NOMO-1 treated with DMSO at 0.1 percent for 48 hours (cell line): Measurements from ENCODE around the gene CAMKMT.
A peak's percentile ranks its signal among the peaks of the same experiment; 100 is the strongest.

Experiments
- DNase-seq: peaks from one replicate; lab custom pipeline; 2025; ENCODE audit not compliant: unreplicated experiment; lab: John Stamatoyannopoulos, UW

The CAMKMT gene

DNA sequence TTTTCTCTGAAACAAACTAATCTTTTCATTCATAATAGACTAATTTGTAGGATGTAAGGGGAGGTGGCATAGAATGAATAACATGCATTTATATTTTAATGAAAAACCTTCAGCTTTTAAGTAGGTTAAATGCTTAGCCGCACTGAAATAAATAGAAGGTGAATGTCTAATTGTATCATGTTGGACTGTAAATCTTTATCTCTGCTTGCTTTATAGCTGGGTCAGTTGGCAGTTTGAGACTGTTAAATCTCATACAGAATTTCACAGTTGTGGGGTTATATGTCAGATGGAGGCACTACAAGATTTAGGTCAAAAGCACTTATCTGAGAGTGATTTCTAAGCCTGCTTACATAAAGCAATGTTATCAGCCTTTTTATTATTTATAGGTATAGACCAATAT, 405.0 kb downstream of the CAMKMT start:
- DNase-seq, result no peak

DNA sequence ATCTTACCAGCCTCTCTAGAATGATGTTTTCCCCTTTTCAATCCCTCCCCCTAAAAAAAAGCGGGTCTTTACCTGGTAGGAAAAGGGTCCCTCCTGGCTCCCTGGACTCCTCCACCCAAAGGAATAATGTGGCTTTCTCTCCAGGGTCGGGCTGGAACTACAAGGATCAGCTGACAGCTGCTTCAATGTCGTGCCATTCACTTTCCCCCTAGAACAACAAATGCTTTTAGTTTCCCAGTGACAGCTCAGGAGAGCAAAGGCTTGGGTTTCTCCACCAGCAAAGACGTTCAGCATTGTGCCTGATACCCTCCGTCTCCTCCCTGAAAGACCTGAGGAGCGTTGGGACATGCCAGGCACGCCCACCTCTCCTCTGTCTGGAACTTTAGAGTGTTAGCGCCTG, 405.9 kb downstream of the CAMKMT start:
- no peak for DNase-seq

DNA sequence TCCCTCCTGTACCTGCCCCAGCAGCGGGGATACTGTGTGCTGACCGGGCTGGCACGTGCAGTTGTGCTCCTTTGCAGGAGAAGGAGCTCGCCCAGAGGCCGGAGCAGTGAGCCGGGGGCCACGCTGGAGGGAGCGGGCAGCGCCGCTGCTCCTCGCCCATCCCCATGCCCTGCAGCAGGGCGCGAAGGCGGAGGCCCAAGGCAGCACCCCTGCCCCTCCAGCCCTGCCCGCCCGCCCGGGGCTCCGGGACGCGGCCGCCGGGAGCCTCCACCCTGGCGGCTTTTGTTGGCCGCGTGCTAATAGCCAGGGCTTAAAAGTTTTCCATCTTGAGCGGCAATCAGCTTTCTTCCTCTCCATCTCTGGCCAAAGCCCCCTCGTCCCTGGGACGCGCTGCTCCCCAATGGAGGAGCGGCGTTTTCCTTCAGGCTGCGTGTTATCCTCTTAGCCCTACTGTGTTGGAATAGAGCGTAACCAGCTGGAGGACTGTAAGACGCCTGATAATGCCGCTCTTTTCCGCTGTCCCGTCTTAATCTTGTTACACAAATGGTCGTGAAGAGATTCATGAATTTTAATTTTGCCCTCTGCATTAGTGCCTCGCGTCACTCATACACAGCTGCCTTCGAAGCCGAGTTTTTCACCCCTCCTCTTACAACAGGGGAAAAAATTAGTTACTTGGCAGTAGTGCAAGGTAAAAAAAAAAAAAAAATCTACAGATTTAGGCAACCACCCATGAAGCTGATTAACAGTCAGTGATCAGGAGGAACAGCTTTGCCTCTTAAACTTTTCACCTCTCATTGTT, 406.9 kb downstream of the CAMKMT start:
- DNase-seq, result no peak

DNA sequence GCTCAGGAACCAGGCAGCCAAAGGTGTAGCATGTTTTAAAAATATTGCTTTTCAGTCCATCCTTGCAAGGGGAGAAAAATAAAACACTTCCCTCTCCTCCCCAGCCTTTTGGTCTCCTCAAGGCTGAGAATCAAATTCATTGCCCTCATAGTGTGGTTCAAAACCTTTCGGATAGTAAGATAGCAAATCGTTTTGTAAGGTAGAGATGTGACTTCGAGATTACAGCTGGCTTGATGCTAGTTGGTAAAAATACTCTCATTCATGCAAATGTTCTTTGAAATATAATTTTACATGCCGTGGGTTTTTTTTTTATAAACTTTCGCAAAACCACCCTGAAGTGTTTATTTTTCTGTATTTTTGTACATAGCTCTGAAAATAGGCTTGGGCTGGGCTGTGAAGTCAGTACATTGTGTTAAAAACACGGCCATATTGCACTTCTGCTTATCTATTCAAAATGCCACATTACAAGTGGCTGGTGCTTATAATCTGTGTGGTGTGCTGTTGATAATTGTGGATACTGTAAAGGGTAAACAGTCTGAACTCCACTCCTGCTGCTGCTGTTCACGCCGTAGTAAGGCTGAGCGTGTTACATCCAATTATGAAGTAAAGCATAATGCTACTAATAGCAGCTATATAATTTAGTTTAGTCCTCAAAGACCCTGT, 407.7 kb downstream of the CAMKMT start:
- no peak for DNase-seq

DNA sequence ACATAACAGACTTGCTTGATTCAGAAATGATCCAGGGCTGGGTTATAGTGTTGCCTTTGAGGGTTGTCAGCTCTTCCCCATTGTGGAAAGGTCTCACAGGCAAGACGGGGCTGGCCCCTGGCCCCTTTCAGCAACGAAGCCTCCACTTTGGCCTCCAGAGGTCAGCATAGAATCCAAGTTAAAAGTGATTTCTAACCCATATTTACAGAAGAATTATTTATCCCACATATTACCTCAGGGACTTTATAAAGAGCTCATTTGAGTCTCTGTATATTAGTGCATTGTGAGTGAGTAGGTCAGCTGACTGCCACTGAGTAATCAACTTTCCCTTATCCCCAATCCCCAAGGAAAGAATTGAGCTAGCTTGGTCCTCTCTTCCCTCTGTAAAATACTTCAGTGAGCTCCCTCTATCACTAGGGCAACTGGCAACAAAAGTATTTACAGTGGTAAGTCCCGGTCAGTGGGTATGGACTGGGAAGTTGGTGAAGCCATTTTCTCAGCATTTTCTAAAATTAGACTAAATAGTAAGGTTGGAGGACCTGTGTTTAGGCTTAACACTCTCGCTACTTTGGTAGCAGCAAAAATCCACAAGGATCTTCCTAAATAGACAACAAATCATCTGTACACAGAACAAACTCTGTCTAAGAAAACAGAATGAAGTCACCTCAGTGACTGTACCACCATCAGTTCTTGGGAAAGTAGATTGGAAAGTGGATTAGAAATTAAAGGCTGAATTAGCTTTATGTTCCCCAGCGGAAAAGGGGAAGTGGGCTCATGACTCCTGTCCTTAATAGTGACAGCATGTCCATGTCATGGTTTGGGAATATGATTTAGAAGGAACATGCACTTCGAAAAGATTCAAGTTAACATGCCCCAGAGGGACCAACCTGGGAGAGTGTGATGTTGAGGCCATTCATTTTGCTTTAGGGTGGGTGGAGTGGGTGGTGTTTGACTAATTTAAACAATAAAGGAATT, 408.8 kb downstream of the CAMKMT start:
- DNase-seq, result no peak

DNA sequence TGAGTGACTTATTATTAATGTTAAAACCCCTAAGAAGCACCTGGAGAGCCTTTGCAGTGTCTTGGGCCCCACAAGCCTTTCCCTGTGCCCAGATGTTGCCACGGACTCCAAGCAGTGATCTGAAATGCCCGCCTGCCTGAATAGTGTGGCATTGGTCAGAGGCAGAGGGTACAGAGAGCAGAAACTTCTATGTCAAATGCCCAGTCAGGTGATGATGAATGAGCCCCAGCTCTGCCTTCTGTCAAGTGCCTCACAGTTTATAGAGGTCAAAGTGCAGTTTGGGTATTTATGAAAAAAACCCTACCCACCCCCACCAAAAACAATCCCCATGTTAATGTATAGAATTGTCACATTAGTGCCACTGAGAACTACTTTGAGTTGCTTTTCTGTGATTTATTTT, 409.8 kb downstream of the CAMKMT start:
- no peak for DNase-seq

DNA sequence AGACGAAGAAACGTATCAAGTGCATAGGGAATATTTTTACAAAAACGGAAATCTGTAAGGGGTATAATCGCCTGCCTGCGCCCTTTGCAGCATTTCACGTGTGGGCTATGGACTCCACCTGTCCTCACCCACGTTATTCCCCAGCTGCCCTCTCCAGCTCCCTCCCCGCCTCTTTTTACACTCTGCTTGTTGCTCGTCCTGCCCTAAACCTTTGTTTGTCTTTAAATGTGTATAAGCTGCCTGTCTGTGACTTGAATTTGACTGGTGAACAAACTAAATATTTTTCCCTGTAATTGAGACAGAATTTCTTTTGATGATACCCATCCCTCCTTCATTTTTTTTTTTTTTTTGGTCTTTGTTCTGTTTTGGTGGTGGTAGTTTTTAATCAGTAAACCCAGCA, 410.4 kb downstream of the CAMKMT start:
- no peak for DNase-seq

DNA sequence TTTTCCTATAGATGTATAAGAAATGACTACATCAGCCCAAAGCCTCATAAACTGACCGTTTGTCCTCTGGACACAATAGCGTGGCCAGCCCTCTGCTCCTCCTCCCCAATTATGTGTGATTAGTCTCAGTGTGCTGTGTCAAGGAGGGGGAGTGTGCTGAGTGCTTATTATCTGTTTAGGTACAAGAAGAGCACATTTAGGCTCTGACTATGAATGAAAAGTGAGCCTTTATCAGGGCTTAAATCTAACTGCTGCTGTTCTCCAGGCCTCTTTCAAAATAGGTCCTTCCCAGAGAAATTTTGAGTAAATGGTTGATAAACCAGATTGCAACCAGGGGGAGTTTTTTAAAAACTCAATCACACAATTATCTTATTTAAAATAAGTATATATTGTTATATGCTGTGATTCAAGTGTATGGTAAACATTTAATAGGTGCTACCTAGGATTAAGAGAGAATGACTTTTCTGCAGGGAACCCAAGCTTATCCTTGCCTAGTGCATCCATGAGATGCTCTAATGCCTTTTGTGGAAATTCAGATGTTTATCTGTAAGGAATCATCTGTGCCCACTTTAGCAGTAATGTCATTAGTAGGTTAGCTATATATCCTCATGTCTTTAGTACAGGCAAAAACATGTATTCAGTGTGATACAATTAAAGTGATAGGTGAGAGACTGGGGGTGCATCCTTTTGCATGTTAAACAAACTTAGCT, 411.1 kb downstream of the CAMKMT start:
- DNase-seq, result no peak

DNA sequence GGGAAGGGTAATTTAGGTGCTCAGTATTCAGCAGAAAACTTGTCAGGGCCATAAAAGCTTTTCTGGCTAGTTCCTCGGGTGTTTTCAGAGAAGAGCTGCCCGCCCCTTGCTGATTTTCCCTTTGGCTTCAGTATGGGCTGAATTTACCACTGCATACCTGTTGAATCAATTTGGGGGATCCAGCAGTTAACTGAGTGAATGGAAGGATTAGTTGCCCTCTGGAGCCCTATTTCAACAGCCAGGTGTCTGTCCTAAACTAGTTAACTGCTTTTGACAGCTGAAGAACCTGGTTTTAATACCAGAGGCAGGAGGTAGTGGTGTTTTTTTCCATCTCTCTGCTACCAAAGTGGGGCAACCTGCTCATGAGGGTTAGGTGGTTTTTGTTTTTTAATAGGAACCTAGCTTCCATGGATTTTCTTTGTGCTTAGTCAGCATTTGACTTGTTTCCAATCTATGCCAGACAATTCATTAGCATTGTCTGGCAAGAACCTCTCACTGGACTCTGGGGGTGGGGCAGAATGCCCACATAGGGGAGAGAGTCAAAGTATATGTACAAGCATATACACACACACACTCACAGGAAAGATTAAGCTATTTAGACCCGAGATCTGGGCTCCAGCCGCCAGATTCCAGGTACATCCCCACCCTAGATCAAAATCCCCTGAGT, 413.2 kb downstream of the CAMKMT start:
- no peak for DNase-seq

DNA sequence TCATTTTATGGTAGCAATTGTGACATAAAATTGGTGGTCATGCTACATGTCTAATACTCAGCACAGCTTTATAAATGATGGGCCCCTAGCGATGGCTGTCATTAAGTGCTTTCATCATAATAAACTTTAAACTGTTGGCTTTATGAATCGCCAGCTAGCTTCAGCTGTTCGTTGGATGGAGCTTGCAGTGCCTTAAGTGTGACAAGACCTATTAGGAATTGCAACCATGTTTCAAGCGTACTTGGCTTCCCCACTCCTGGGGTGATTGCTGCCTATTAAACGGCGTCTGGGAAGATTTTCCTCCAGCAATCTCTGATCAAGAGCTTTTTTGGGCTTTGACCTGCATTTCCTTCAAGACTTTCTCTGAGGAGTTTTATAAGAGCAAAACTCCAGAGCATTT, 415.3 kb downstream of the CAMKMT start:
- DNase-seq, result no peak

DNA sequence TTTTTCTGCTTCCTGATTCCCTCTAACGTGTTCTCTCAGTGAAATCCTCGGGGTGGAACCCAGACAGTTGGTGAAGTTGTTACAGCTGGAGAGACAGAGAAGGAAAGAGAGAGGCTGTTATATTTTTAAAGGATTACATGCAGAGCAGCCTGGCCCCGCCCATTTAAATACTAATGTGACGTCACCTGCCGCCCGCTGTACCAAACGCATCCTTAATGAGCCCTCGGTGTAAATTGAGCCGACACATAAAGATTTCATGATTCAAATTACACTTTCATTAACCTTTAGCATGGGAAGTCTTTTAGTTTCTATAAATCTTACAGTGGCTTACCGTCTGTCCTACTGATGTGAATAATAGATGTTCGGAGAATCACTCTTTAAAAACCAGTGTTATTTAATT, 415.8 kb downstream of the CAMKMT start:
- peak; percentile 35 for DNase-seq

DNA sequence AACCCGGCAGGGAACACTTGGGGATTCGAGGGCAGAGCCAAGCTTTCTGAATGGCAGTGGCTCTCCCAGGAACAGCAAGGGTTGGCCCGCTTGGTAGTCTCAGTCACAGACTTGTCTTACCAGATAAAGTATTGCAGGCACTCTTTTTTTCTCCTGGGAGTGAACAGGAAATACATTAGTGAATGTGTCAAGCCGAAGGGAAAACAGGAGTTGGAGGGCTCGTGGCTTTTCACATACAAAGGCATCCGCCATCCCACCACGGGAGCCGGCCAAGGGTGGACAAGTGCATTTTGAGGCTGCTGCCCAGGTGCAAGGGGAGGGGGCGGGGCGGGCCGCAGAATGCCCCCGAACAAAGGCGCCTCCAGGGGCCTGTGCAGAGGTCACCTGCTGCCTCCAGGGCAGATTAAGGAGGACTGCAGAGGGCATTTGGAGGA, 416.5 kb downstream of the CAMKMT start:
- no peak for DNase-seq

DNA sequence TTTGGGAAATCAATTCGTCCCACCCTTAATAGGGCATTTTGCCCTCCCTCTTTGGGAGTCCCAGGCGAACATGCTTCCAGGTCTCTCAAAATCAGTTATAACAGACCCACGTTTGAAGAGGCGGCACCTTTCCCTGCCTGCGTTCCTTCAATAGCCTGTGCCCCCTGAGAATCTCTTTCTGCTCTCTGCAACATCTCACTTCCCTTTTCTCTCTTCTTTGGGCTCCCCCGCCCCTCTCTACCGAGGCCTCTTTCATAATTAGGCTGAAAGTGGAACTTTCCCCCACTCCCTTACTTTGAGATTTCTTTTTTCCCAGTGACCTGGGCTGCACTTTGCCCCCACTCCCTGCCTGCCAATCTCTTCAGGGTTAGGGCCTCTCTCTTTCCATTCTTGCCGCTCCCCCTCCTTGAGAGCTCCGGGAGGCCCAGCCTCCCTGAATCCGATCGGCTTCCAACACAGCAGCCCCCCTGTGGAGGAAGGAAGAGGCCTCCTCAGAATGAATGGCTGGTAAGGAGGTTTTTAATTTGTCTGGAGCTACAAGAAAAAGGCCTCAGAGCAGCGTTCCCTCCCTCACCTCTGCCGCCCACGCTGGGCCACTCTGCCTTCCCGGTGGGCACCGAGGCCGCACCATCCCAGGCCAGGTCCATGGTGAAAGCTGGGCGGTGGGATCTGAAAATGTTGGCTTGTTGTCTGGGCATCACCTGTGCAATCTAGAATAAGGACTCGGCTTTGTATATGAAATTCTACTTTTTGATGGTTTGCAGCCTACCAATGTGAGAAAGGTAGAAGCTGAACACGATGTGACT, 417.1 kb downstream of the CAMKMT start:
- DNase-seq, result peak; percentile 94

DNA sequence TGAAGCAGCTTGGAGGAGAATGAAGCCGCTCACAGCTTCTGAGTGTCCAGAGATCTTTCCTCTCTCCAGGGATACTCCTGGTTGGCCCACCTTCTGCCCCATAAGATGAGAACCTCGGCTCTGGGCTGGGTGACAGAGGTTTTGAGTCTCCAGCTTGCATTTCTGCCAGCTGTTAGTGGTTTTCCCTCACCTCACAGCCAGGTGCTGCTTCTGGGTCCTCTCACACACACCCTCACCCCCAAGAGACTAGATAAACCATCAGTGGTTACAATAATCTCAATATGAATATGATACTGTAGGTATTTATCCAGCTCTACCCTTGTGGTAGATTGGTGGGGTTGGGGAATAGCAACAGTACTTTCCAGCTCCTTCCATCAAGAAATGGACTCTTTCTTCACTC, 418.0 kb downstream of the CAMKMT start:
- no peak for DNase-seq

DNA sequence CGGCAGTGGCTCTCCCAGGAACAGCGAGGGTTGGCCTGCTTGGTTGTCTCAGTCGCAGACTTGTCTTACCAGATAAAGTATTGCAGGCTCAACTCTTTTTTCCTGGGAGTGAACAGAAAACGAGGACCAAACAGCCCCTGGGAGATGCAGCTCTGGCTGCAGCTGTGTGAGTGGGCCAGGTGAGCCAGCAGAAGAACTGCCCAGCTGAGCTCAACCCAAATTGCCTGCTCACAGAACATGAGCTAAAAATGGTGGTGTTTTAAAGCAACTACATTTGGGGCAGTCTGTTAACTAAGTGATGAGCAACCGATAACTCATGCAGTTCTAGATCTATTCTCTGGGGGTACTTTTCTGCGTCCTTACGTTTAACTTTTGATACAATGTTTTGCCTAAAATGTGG, 418.7 kb downstream of the CAMKMT start:
- DNase-seq, result no peak

DNA sequence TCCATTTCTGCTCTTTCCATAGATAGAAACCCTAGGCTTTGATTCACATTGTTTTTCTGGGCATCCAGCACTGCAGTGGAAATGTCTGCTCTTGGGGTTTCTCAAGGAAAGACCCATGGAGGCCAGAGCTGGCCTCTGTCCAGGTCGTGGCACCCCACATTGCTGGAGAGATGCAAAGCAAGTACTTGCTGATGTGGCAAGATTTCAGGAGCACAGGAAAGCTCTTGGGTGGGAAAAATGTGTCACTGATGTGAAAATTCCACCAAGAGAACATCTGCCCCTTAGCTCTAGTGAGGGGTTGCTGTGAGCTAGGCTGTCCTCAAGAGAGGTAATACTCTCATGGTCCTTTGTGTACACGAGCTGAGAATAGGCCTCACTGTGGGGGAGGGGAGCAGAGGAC, 423.7 kb downstream of the CAMKMT start:
- no peak for DNase-seq

DNA sequence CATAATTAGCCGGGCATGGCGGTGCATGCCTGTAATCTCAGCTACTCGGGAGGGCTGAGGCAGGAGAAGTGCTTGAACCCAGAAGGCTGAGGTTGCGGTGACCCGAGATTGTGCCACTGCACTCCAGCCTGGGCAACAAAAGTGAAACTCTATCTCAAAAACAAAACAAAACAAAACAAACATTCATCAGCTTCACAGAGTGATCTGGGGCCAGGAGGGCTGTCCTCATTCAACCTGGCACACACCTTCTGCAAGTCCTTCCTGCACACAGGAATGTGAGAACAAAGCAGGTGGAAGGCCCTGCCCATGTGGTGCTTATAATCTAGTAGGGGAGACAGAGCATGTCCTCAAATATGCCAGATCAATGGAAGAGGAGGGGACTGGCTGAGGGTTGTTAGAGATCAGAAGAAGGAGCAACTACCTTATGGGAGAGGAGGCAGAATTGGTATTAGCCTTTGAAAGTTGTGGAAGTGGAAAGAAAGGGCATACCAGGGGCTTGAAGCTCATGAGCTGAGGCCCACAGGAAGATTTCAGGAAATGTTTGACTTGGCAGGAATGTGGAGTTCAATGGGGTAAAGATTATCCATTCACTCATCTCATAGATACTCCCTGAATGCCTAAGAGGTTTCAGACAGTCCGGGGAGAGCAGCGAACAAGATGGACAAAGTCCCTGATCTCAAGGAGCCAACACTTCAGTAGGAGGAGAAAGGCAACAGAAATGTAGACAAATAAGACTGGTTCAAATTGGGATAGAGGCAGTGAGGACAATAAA, 424.5 kb downstream of the CAMKMT start:
- DNase-seq, result no peak

DNA sequence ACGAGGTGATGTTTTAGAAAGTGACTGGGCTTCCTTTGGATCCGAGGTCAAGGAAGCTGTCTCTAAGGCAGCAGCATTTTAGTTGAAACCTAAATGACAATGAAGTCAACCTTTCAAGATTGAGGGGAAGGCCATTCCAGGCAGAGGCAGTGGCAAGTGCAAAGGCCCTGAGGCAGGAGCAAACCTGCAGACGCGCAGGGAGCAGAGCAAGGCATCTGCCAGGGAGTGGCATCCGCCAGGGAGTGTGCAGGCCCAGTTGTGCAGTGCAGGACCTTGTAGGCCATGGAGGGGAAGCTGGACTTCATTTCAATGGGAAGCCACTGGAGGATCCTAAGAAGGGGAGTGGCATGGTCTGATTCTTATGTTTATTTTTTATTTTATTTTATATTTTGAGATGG, 425.1 kb downstream of the CAMKMT start:
- no peak for DNase-seq

DNA sequence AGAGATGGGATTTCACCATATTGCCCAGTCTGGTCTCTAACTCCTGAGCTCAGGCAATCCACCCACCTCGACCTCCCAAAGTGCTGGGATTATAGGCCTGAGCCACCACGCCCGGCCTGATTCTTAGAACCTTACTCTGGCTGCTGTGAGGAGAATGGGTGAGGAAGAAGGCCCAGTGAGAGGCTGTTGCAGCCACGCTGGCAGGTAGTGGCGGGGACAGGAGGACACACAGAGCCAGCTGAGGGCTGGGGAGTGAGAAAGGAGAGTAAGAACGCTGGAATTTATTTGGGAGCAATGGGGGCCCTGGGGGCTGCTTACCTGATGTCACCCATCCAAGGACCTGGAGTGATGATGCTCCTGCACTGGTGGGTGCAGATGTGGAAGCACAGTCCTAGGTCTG, 425.9 kb downstream of the CAMKMT start:
- no peak for DNase-seq
